Measurements from ENCODE around the gene CAMSAP1. TPM values are rescaled to one million over a fixed set of nuclear protein-coding genes. Genes with fewer than 3 reads are reported as not detected.

The CAMSAP1 gene
- total RNA-seq, 1 donor from 2014 or later, result 150 TPM

DNA sequence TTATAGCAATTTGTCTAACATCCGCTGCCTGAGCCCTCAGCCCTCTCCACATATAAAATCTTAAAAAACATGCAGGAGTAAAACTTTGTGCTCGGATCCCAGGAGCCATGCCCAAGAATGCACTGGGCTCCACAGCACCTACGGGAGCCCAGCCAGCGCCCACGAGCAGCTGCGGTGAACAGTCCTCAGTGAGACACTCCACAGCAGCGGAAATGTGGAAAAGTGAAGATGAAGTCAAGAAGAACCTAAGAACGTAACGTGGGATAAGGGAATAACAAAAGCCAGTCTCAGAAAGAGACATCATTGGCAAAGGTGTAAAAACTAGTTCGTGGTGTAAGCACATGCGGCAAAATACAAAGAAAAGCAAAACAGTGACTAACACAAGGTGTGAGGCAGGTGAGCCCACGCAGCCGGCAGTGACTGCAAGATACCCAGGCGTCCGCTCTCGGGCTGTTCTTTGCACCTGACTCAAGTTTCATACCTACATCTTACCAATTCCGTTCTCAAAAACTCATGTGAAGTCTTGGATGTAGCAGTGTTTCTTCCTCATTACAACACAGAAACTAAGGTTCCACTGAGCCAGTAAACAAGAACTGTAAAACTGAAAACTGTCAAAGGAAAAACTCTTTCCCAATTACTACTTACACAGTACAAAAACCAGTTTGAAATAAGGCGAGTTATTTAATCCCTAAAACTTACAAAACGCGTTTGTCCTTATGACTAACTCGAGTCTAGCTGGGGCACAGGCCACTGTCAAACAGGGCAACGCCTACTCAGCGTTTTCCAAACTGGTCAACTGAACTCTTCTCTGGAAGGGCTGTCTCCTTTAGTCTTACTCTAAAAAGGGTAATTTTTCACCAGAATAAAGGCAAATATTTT lies 1.7 kb downstream of the CAMSAP1 start:
- peaks cover 42% of the 10 kb centered on the region for H3K4me1 Mint-ChIP-seq (ENCODE audit: low read depth, unreplicated experiment)
- no peak for DNase-seq

DNA sequence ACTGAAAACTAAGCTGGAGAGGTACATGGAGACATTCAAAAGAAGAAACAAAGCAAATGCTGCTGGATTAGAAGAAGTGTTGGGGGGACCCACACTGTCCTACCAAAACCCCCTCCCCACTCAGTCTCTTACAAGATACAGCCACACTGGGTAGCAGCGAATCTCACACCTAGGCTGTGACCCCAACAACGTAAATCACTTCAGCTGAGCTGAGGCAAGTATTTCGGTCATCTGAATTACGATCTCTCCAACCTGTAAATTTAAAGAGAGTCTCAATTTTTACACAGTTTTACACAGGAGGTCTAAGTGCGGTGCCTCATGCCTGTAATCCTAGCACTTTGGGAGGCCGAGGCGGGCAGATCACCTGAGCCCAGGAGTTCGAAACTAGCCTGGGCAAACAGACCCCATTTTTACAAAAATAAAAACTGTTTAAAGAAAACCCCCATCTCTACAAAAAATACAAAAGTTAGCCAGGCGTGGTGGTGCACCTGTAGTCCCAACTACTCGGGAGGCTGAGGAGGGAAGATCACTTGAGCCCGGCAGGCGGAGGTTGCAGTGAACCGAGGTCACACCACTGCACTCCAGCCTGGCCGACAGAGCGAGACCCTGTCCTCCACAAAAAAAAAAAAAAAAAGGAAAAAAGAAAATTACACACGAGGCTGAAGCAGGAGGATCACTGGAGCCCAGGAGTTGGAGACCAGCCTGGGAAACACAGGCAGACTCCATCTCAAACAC lies 3.4 kb downstream of the CAMSAP1 start:
- H3K27me3 Mint-ChIP-seq (ENCODE audit: unreplicated experiment), result peaks cover 8% of the 10 kb centered on the region
- peaks cover 20% of the 10 kb centered on the region for H3K9me3 Mint-ChIP-seq (ENCODE audit: unreplicated experiment)
- peaks cover 47% of the 10 kb centered on the region for H3K4me1 Mint-ChIP-seq (ENCODE audit: low read depth, unreplicated experiment)

More for the DNA sequence above, 1.7 kb downstream of the CAMSAP1 start:
- TF ChIP-seq, protein P1, sequence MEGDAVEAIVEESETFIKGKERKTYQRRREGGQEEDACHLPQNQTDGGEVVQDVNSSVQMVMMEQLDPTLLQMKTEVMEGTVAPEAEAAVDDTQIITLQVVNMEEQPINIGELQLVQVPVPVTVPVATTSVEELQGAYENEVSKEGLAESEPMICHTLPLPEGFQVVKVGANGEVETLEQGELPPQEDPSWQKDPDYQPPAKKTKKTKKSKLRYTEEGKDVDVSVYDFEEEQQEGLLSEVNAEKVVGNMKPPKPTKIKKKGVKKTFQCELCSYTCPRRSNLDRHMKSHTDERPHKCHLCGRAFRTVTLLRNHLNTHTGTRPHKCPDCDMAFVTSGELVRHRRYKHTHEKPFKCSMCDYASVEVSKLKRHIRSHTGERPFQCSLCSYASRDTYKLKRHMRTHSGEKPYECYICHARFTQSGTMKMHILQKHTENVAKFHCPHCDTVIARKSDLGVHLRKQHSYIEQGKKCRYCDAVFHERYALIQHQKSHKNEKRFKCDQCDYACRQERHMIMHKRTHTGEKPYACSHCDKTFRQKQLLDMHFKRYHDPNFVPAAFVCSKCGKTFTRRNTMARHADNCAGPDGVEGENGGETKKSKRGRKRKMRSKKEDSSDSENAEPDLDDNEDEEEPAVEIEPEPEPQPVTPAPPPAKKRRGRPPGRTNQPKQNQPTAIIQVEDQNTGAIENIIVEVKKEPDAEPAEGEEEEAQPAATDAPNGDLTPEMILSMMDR (IDR thresholded peaks at IDR 0.05; ENCODE audit: partially characterized antibody, unreplicated experiment), result no peak
- Mint-ChIP-seq H3K27ac (ENCODE audit: unreplicated experiment) (peak overlapping the region; percentile 96), H3K9me3 (ENCODE audit: unreplicated experiment) (peaks cover 25% of the 10 kb centered on the region), H3K4me3 (ENCODE audit: unreplicated experiment) (peak overlapping the region; percentile 92), H3K27me3 (ENCODE audit: unreplicated experiment) (peaks cover 10% of the 10 kb centered on the region), H3K36me3 (ENCODE audit: unreplicated experiment) (peaks cover 16% of the 10 kb centered on the region)

DNA sequence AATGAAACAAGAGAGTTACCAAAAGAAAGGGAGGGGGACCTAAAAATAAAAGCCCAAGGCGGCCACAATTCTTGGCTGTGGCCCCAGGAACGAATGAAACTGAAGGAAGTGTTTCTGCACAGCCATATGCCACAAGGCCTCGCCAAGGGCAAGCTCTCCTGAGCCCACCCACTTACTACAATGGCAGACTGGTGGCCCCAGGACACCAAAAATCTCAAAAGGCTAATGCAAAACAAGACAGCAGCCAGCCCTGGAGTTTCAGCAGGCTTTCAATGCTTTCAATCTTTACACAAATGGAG lies 4.0 kb downstream of the CAMSAP1 start:
- Mint-ChIP-seq H3K27me3 (ENCODE audit: unreplicated experiment) (peaks cover 8% of the 10 kb centered on the region), H3K36me3 (ENCODE audit: unreplicated experiment) (peaks cover 4% of the 10 kb centered on the region), H3K4me3 (ENCODE audit: unreplicated experiment) (peak overlapping the region; percentile 56), H3K27ac (ENCODE audit: unreplicated experiment) (peak overlapping the region; percentile 35), H3K9me3 (ENCODE audit: unreplicated experiment) (peaks cover 17% of the 10 kb centered on the region), H3K4me1 (ENCODE audit: low read depth, unreplicated experiment) (peaks cover 44% of the 10 kb centered on the region)
- TF ChIP-seq, protein P1 (IDR thresholded peaks at IDR 0.05; ENCODE audit: partially characterized antibody, unreplicated experiment), result no peak
- DNase-seq, result no peak

More for the DNA sequence above, 3.4 kb downstream of the CAMSAP1 start:
- Mint-ChIP-seq H3K36me3 (ENCODE audit: unreplicated experiment) (peaks cover 5% of the 10 kb centered on the region), H3K27ac (ENCODE audit: unreplicated experiment) (no peak overlapping the region), H3K4me3 (ENCODE audit: unreplicated experiment) (peak overlapping the region; percentile 56)
- no peak for DNase-seq
- TF ChIP-seq, protein P1 (IDR thresholded peaks at IDR 0.05; ENCODE audit: partially characterized antibody, unreplicated experiment), result no peak

DNA sequence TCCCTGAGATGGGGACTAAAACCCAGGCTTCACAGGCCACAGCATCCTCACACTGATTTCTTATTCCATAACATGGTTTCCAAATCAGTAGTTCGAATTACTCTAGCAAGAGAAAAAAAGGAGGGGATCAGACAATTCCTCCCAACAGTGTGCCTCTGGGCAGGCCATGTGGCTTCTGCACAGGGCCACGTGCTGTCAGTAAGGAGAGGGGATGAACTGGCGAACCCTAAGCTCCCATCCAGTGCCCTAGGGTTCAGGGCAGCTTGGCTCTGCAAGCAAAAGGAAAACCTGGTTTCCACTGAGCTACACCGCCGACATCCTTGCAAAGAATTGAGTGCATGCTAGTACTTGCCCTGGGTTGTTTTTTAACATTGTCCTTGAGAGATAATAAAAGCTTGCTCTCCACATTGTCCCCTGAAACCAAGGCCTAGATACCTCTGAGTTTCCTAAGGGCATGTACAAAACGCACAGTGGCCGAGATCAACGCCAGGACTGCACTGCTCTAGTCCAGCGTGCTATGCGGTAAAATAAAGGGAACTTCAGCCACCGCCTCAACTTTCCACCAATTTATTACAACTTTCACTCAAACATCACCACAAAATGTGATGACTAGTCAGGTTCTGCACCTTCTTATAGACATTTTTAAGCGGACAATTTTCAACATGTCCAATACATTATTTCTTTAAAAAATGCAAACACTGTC lies 4.5 kb downstream of the CAMSAP1 start:
- Mint-ChIP-seq H3K9me3 (ENCODE audit: unreplicated experiment) (peaks cover 17% of the 10 kb centered on the region), H3K36me3 (ENCODE audit: unreplicated experiment) (peaks cover 4% of the 10 kb centered on the region), H3K27me3 (ENCODE audit: unreplicated experiment) (peaks cover 8% of the 10 kb centered on the region), H3K4me3 (ENCODE audit: unreplicated experiment) (peak overlapping the region; percentile 56), H3K27ac (ENCODE audit: unreplicated experiment) (peak overlapping the region; percentile 35), H3K4me1 (ENCODE audit: low read depth, unreplicated experiment) (peaks cover 44% of the 10 kb centered on the region)
- DNase-seq, result no peak
- TF ChIP-seq, protein P1 (IDR thresholded peaks at IDR 0.05; ENCODE audit: partially characterized antibody, unreplicated experiment), result no peak

Data from glutamatergic neuron (in vitro differentiated cells).